RWPE2 (cell line): Measurements from ENCODE around the gene GMPR.

Source experiments
- ATAC-seq: fragments of 200-7000 bp; cut with Tn5 transposase; 3 replicates; pipeline ENCODE4 v1.9.1; 2021; ENCODE audit warnings: low read depth
- DNase-seq: peaks from one replicate; pipeline ENCODE4 v3.0.0-alpha.2; 2020; ENCODE audit warnings: low spot score
- H3K27ac ChIP-seq: fragments of 450-650 bp; 2 replicates; pipeline ENCODE4 v1.5.1; 2017; ENCODE audit warnings: mild to moderate bottlenecking; ENCODE audit not compliant: poor library complexity, severe bottlenecking
- H3K27me3 ChIP-seq: fragments of 250-450 bp; sonication (Bioruptor Pico); 2 replicates; pipeline ENCODE4 v1.5.1; 2021; ENCODE audit warnings: mild to moderate bottlenecking, moderate library complexity; ENCODE audit not compliant: insufficient read depth, poor library complexity, severe bottlenecking
- H3K36me3 ChIP-seq: fragments of 250-450 bp; sonication (Bioruptor Pico); 2 replicates; pipeline ENCODE4 v1.5.1; 2020; ENCODE audit warnings: low read depth, mild to moderate bottlenecking, moderate library complexity
- H3K4me1 ChIP-seq: fragments of 250-450 bp; sonication (Bioruptor Pico); 2 replicates; pipeline ENCODE4 v1.5.1; 2021; ENCODE audit warnings: mild to moderate bottlenecking, moderate library complexity; ENCODE audit not compliant: insufficient read depth, poor library complexity, severe bottlenecking
- H3K4me3 ChIP-seq: fragments of 250-450 bp; sonication (Bioruptor Pico); 2 replicates; pipeline ENCODE4 v1.5.1; 2021; ENCODE audit warnings: mild to moderate bottlenecking, moderate library complexity; ENCODE audit not compliant: severe bottlenecking
- H3K9me3 ChIP-seq: fragments of 250-450 bp; sonication (Bioruptor Pico); 2 replicates; pipeline ENCODE4 v1.5.1; 2021; ENCODE audit warnings: mild to moderate bottlenecking, moderate library complexity; ENCODE audit not compliant: severe bottlenecking
- TF ChIP-seq, protein P1 (sequence below): fragments of 450-650 bp; IDR thresholded peaks from one replicate; pipeline ENCODE4 v1.5.1; 2017; ENCODE audit warnings: mild to moderate bottlenecking, moderate library complexity; ENCODE audit not compliant: poor library complexity, severe bottlenecking

GMPR gene

DNA sequence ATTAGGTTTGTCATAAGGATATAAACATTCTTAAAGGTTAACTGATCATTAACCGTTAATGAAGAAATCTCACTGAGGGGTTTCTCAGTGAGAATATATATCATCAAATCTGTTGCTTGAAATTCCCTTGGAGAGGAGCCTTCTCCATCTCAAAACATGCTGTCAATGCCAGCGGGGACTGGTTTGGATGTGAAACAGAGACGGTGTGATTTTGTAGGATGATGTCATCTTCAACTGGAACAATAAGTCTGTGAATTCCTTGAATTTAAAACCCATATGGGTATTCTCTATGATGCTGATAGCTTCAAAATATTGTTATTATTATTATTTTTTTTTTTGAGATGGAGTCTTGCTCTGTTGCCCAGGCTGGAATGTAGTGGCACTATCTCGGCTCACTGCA lies 75.9 kb downstream of the GMPR start:
- DNase-seq (no peak), ATAC-seq (no peak)
- Histone ChIP-seq H3K4me1 (peaks cover 3% of the 10 kb centered on the region), H3K9me3 (no peaks in the 10 kb centered on the region), H3K27me3 (no peaks in the 10 kb centered on the region), H3K36me3 (no peaks in the 10 kb centered on the region), H3K27ac (no peak overlapping the region), H3K4me3 (no peak overlapping the region)
- TF ChIP-seq, protein P1, sequence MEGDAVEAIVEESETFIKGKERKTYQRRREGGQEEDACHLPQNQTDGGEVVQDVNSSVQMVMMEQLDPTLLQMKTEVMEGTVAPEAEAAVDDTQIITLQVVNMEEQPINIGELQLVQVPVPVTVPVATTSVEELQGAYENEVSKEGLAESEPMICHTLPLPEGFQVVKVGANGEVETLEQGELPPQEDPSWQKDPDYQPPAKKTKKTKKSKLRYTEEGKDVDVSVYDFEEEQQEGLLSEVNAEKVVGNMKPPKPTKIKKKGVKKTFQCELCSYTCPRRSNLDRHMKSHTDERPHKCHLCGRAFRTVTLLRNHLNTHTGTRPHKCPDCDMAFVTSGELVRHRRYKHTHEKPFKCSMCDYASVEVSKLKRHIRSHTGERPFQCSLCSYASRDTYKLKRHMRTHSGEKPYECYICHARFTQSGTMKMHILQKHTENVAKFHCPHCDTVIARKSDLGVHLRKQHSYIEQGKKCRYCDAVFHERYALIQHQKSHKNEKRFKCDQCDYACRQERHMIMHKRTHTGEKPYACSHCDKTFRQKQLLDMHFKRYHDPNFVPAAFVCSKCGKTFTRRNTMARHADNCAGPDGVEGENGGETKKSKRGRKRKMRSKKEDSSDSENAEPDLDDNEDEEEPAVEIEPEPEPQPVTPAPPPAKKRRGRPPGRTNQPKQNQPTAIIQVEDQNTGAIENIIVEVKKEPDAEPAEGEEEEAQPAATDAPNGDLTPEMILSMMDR, result no peak

DNA sequence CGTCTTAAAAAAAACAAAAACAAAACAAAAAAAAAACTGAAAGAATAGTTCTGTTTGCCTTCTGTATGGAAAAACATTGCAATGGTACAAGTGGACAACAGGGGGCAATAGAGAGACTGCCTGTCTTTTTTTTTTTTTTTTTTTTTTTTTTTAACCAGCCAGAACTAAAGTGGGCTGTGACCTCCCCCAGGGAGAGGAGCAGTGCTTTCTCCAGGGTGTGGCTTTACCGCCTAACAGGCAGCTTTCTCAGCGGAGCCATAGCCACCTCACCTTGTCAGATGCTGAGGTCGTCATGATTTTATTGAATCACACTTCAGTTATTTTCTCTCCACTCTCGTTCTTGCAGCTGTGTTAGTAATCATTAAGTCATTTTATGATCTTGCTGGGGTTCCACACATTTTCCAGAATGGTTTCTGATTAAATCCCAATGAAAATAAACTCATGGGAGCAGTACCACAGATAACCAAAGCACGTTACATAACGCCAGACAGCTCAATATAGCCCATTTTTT lies 78.4 kb downstream of the GMPR start:
- DNase-seq, result no peak
- no peak for ATAC-seq

DNA sequence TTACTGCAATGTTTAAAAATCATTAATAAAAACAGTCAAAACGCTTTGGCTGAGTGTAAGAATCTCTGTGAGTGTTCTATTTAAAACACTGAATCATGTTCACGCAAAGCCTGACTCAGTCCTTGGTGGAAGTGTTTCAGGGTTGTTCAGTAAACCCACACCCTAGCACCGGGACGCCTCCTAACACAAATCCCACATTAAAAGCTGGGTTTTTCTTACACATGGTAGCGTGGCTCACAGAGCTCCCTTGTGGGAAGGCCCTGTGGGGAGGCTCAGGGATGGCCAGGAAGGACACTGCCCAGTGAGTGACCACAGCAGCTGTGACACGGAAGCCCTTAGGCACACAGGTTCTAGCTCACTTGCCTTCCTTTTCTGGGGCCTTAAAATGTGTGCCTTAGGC lies 80.2 kb downstream of the GMPR start:
- Histone ChIP-seq H3K36me3 (no peaks in the 10 kb centered on the region), H3K4me3 (no peak overlapping the region), H3K27ac (no peak overlapping the region), H3K4me1 (peaks cover 25% of the 10 kb centered on the region), H3K27me3 (no peaks in the 10 kb centered on the region), H3K9me3 (no peaks in the 10 kb centered on the region)
- TF ChIP-seq, protein P1, result no peak
- DNase-seq, result no peak
- ATAC-seq, result peak; percentile 15; the same call in 1 of the 3 replicates

More for the DNA sequence above, 78.4 kb downstream of the GMPR start:
- Histone ChIP-seq H3K27ac (no peak overlapping the region), H3K9me3 (no peaks in the 10 kb centered on the region), H3K36me3 (no peaks in the 10 kb centered on the region), H3K4me1 (peaks cover 17% of the 10 kb centered on the region), H3K4me3 (no peak overlapping the region), H3K27me3 (no peaks in the 10 kb centered on the region)
- TF ChIP-seq, protein P1, result peak; percentile 83

GRCh38 chr6:16318953-16319720 lies 80.8 kb downstream of the GMPR start:
- Histone ChIP-seq H3K4me1 (peaks cover 25% of the 10 kb centered on the region), H3K27ac (peak overlapping the region; percentile 12), H3K4me3 (no peak overlapping the region), H3K9me3 (no peaks in the 10 kb centered on the region), H3K27me3 (no peaks in the 10 kb centered on the region), H3K36me3 (no peaks in the 10 kb centered on the region)
- TF ChIP-seq, protein P1, result no peak
- no peak for ATAC-seq
- DNase-seq, result no peak

GRCh38 chr6:16319813-16320532 lies 81.6 kb downstream of the GMPR start:
- DNase-seq, result no peak
- H3K27ac ChIP-seq, result peak overlapping the region; percentile 12

More at GRCh38 chr6:16319813-16320532, 81.6 kb downstream of the GMPR start:
- ATAC-seq, result peak; percentile 88
- Histone ChIP-seq H3K4me1 (peaks cover 25% of the 10 kb centered on the region), H3K9me3 (no peaks in the 10 kb centered on the region), H3K27me3 (no peaks in the 10 kb centered on the region), H3K36me3 (no peaks in the 10 kb centered on the region), H3K4me3 (no peak overlapping the region)
- TF ChIP-seq, protein P1, result no peak
